ENCODE data around the gene USP48.
"Not testable (repeated sequence)": the region's sequence is repeated elsewhere in the genome, so short reads cannot be mapped to it uniquely, and the experiment has no call there.

Gene USP48

GRCh38 chr1:21701401-21701800 lies 81.5 kb downstream of the USP48 start:
- DNase-seq (ENCODE audit: low read depth in 2 of 2) = no peak

- no peak for DNase-seq (ENCODE audit: low read depth in 2 of 2)
Observed at GRCh38 chr1:21700094-21700493, 82.9 kb downstream of the USP48 start.

DNA sequence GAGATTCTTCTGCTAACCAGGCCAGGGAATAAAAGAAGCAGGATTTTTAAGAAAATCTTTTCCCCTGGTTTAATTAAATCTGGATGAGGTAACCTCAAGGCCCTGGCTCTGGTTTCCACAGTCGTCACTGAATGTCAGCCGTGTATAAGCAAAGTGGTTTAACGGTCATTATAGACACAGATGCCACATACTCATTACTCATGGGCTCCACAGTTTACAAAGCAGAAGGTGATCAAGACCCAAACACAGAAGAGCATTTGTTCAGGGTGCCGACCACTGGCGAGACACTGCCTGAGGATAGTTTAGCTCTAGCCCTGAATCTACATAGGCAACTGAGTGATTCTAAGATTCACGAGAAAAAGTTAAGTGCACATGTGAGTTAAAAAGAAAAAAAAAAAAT lies 86.0 kb downstream of the USP48 start:
- no peak for DNase-seq (ENCODE audit: low read depth in 2 of 2)

DNA sequence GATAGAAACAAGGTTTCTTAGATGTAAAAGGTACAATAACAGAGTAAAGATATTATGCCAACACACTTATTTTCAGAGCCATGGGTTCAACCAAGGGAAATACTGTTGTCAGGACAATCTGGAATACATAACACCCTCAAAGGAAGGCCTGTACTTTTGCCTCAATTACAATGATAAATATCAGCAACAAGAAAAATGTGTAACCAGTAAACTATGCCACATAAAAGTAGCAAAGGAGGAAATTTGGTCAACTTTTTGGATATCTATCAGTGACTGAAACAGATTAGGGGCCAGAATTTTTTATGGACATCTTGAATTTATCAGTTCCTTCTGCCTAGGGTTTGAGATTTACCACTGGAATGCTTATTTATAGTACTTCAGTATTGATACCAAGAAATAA lies 89.2 kb downstream of the USP48 start:
- no peak for DNase-seq (ENCODE audit: low read depth in 2 of 2)

DNA sequence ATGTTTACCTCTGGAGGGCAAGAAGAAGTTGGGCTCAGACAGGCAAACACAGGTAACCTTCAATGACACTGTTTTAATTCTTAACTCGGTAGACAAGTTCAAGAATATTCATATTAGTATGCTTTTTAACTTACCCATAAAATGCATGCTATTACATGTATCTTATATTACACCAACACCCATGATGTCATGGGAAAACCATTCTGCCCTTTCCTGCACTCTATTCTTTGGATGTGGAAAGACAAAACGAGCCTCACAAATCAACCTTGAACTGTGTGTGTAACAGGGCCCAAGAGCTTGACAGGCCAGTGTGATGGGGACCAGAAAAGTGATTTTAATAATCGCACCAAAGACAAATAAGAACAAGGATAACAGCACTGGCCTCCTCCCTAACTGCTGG lies 91.2 kb downstream of the USP48 start:
- DNase-seq (ENCODE audit: low read depth in 2 of 2) = no peak

DNA sequence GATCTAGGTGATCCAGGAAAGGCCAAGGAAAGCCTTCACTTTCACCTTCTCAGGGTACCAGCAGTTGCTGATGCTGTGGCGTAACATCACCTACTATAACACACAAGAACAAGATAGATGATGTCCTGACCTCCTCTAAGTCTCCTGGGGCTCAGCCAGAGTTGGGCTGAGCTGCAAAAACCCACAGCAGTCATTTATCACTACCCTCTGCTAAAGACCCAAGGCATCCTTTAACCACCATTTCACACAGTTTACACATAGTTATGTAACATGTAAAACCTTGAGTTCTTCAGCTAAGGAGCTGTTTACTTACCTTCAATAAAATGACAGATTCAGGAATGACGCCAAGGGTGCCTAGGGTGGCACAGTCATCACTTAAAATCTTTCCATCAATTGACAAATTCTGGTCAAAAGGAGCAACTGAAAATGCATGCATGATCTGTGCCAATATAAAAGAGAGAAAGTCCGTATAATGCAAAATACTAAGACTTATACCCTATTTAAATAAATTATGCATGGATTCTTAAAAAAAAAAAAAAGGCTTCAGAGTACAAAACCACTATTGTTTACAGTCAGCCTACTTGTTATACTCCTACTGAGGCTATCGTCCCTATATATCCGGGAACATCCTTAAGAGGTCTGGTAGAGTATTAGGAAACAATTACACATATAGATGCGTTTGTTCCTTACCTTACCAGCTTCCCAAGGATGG lies 93.1 kb downstream of the USP48 start:
- no peak for DNase-seq (ENCODE audit: low read depth in 2 of 2)

DNA sequence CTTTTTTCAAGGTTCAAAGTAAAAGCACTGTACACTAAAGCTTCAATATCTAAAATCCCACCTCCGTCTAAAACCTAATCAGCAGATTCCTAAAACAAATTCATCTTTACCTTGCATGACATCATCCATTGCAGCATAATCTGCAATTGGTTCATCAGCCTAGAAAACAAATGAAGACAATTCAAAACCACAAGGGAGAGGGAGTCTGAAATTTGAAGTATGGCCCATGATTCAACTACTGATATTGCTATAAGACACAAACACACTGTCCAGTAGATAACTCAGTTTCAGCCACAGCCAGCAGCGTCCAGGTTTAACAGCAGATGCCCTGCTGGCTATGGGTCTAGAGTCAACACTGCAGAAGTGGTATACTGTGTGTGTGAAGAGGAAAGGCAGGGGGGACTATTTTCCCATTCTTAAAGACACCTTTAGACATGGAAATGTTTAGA lies 95.8 kb downstream of the USP48 start:
- no peak for DNase-seq (ENCODE audit: low read depth in 2 of 2)

GRCh38 chr1:21685946-21686678 lies 96.8 kb downstream of the USP48 start:
- no peak for DNase-seq (ENCODE audit: low read depth in 2 of 2)

DNA sequence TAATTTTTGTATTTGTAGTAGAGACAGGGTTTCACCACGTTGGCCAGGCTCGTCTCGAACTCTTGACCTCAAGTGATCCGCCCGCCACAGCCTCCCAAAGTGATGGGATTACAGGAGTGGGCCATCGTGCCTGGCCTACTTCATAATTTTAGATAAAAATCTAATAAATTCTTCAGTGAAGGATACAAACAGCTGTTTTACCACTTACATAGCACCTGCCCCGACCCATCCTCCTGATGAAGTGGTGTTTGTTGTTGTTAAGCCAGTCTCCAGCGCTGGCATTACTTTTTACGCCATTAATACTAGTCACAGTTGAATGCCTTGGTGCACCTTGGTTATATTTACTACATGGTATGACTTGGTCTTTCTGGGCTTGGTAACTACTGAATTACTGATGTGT lies 101.5 kb downstream of the USP48 start:
- no peak for DNase-seq (ENCODE audit: low read depth in 2 of 2)

DNA sequence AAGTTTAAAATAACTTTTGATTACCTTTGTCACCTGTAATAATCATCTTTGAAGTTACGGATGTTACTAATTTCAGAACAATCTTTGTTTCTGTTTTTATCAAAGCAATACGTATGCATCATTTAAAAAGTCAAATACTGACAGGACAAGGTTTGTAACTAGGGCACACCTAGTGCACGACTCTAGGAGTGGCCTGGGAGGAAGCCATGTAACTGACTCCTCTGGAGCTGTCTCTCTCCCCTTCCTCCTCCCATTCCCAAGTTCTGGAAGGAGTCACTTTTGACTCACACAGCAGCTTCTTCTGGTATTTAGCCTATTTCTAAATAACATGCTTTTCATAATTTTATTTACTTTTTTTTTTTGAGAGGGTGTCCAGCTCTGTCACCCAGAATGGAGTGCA lies 102.0 kb downstream of the USP48 start:
- DNase-seq (ENCODE audit: low read depth in 2 of 2) = no peak

DNA sequence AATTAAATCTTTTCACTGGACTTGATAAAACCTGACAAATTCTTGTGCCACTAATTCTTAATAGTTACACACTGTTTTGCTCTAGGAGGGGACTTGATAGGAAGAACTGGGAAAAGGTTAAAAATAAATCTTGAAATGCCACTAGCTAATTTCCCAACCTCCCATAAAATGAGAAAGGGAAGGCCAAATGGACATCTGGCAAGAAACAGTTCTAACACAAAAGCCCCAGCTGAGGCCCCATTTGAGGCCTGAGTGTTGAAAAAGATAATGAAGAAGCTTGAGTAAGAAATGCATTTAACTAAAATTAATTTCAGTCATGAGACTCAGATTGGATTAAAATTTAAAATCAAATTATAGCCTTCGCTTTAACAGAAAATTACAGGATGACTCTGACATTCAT lies 102.6 kb downstream of the USP48 start:
- DNase-seq (ENCODE audit: low read depth in 2 of 2) = no peak

- DNase-seq (ENCODE audit: low read depth in 2 of 2) = no peak
Observed at GRCh38 chr1:21677168-21677567, 105.8 kb downstream of the USP48 start.

DNA sequence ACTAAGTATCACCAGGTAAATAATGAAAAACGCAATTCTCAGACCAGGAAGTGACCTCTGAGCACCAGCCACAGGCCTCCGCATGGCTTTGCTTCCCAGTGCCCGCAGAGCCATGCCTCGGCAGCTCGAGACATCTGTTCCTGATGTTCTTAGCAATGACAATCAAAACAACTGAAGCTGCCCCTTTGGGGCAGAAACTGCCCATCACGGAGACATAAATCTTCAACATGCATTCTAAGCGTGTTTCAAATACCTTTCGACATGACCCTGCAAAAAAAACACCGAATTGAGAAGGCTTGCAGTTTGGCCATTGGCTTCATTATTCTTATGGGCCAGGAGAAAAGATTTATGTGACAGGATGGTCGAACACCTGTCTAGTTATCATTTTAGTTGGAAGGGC lies 108.0 kb downstream of the USP48 start:
- no peak for DNase-seq (ENCODE audit: low read depth in 2 of 2)

- DNase-seq (ENCODE audit: low read depth in 2 of 2) = not testable (repeated sequence)
Observed at GRCh38 chr1:21673853-21674252, 109.1 kb downstream of the USP48 start.

DNA sequence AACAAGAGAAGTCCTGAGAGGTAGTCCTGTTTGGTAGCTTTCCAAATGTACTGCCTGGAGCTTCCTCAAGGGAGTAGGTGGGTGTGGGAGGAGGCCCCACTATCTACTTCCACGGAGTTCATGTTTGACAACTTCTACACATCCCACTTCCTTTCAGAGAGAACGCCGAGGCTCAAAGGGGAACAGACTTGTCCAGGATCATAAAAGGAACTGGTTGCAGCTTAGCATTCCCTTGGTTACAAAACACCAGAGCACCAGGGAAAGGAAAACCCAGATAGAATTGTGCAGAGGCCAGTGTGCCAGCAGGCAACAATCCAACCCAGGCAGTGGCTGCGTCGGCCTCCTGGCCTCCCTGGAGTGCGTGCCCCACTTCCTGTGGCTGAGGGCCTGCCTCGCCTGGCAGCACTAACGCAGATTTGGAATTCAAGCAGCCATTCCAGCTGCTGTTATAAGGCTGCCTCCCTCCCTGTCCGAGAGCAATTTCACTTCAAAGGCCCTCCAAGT lies 109.6 kb downstream of the USP48 start:
- DNase-seq (ENCODE audit: low read depth in 2 of 2) = peak; percentile 46 to 49

DNA sequence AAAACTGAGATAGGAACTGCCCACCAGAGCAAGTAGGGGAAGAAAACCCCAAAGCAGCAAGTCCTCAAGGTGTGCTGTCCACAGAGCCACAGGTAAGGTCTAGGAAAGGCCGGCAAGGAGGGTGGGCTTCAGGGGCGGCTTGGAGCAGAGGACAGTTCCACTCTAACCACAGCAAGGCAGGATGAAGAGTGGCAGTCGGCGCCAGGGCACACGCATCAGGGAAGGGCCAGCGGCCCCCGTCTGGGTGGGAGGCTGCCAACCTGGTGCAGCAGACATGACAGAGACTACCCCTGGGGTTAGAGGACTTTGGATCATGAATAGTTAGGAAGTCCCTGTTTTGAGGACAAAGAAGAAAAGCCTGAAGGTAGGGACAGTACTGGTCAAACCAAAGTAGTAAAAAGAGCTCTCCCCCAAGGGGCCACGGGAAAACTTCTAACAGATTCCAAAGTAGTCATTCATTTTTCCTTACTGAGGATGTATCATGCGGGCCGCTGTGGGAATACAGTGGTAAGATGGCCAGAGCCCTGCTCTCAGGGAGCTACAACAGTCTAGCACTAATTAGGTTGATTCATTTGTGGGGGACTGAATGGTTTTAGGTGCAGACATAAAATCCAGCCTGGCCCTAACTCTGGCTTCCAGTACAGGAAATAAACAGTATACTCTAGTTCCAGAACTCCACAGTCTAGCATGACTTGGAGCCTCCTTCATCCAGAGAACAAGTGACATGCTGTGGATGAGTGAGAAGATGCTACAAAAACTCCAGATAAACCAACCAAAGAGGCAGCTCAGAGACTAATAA lies 110.3 kb downstream of the USP48 start:
- DNase-seq (ENCODE audit: low read depth in 2 of 2) = no peak

- DNase-seq (ENCODE audit: low read depth in 2 of 2) = no peak
Observed at GRCh38 chr1:21671915-21672314, 111.0 kb downstream of the USP48 start.

DNA sequence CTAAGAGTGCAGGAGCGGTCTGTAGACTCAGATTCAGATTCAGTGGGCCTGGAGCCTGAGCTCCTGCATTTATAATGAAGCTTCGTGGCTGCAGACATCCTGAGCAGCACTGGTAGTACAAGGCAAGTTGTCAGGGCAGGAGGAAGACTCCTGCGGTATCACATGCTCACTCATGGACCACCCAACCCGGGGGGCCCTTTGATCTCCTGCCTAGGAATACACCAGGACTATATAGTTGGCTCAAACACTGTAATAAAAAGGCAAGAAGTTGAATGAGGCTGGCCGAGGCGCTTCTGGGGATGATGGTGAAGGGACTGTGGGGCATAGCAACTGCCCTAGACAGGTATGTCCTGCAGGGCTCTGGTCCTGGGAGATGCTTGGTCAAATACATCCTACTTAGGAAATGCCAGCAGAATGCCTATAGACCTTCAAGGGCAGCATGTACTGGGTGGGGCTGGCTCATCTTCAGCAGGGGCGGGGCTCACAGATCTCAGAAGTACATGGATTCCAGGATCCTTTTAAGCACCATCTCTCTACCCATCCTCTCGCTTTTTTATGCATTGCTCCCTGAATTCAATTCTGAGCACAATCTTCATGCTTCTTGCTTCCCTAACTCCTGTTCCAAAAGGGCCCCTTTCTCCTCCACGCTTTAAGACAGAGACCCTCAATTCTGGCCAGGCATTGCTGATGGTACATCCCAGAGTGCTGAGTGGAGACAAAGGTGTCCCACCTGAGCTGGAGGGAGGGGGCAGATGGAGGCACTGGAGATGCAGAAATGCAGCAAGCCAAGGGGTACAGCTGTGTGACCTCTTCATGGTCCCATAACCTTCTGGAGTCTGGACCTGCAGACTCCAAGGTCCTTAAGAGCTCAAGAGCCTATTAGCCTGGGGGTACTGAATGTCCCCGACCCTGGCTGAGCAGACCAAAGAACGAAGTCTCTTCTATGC lies 111.7 kb downstream of the USP48 start:
- no peak for DNase-seq (ENCODE audit: low read depth in 2 of 2)

DNA sequence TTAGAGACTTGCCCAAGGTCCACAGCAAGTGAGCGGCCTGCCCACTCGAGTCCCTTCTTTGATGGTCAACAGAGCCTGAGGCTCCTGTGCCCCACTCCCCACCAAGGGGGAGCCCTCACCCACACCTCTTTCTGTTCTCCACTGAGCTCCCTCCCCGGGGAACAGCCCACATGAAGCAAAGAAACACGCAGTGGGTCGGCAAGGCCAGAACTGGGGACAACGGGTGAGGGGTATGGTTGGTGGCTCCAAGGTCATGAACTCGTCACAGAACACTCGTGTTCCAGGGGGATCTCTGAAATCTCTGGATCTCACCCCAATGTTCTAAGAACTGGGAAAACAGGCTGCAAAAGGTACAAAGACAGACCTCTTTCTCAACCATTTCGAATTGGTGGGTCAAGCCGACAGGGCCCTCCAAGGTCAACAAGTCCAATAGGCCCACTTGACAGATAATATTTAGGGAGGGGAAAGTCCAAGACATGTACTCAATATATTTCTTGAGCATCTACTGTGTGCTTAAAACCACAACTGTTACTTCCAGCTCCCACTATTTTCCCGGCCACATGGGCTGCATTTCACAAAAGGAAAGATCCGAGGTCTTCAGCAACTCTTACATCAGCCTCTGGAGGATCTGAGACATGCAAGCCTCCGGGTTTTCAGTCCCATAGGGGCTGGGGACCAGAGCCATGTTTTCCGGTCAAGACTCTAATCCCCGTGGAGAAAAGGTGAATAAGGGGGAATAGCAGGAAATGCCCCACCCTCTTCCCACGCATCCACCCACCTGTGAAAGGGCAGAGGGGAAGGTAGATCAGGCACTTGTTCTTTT lies 112.7 kb downstream of the USP48 start:
- no peak for DNase-seq (ENCODE audit: low read depth in 2 of 2)
